GM20000 (cell line): ENCODE data around the gene CDH23.

Experiments
- DNase-seq: peaks from one replicate; pipeline ENCODE4 v3.0.0; 2012; ENCODE audit warnings: low spot score
- TF ChIP-seq, protein P1 (sequence below): IDR thresholded peaks from 2 replicates; pipeline ENCODE4 v1.5.1; 2012; ENCODE audit warnings: mild to moderate bottlenecking, control low read depth; ENCODE audit errors: extremely low read depth, missing control alignments

Gene CDH23

DNA sequence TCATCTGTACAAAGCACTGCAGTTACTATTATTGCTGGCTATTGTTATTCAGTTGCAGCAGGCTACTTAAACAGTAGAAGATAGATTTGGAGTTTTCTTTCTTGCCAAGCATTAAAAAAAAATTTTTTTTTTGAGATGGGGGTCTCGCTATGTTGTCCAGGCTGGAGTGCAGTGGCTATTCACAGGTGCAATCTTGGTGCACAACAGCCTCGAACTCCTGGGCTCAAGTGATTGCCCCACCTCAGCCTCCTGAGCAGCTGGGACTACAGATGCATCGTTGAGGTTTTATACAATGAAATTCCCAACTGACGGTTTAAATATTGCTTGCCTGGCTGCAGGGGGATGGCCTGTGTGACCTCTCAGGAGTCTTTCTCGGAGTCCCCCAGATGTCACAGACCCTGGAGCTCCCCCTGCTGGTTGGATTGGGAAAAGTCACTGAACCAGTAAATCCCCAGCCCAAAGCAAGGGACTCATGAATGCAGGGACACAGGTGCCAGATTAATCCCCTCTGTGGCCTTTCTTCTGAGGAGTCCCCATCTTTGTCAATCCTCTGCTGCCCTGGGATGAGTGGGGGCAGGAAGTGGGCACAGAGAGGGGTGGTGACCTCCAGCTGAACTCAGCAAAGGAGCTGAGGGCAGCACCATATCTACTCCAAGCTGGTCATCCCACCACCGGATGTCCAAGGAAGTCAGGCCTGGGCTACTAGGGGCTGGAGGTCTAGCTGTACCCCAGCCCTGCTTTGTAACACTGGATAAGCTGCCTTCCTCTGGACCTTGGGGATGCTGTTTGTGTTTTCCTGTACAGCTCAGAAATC is 173.3 kb downstream of the CDH23 start:
- TF ChIP-seq, protein P1, sequence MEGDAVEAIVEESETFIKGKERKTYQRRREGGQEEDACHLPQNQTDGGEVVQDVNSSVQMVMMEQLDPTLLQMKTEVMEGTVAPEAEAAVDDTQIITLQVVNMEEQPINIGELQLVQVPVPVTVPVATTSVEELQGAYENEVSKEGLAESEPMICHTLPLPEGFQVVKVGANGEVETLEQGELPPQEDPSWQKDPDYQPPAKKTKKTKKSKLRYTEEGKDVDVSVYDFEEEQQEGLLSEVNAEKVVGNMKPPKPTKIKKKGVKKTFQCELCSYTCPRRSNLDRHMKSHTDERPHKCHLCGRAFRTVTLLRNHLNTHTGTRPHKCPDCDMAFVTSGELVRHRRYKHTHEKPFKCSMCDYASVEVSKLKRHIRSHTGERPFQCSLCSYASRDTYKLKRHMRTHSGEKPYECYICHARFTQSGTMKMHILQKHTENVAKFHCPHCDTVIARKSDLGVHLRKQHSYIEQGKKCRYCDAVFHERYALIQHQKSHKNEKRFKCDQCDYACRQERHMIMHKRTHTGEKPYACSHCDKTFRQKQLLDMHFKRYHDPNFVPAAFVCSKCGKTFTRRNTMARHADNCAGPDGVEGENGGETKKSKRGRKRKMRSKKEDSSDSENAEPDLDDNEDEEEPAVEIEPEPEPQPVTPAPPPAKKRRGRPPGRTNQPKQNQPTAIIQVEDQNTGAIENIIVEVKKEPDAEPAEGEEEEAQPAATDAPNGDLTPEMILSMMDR = peak; percentile 74
- peak; percentile 82 for DNase-seq

DNA sequence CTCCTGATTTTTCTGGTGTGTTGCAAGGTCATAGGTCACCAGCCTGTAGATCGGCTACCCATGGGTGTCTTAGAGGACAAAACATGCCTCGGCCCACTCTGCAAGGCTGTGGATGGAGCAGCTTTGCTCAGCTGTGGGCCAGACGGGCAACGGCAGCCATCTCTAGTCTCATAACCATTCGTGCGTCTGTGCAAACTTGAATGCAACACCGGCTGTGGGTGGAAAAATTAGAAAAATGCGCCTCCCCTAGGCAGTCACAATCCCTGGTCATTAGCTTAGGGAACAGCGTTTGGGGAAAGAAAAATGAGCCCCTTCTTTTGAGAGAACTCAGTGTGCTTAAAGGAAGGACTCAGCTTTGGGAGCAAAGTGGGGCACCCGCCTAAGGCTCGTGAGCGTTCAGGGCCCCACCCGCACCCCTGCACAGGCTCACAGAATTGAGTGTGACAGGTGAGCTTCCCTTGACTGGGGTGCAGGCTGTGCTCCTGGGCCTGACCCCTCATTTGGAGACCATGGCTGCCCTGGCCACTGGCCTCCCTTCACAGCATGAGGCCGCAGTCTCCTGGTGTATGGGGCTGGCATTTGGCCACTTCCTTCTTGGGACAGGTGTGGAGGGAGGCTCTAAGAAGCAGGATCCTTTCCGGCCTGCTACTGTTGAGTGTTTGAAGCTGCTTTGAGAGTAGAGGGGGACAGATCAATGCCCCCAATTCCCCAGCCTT is 174.9 kb downstream of the CDH23 start:
- no peak for DNase-seq
- TF ChIP-seq, protein P1 = no peak

DNA sequence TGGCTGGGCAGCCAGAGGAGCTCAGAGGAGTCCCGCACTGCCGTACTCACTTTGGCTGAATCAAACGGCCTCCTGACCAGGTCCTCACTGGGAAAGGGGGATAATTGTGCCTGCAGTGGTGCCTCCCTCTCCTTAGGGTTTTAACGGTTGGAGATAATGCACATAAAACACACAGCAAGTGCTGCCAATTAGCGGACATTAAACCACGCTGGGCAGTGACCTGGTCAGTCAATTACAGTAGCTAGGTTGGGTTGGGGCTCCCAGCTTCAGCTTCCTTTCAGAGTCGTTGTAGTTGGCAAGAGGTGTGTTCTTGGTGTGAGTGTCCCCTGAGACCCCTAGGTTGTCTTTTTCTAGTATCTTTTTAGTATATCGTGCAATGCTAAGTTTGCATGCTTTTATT is 176.2 kb downstream of the CDH23 start:
- TF ChIP-seq, protein P1 = no peak

DNA sequence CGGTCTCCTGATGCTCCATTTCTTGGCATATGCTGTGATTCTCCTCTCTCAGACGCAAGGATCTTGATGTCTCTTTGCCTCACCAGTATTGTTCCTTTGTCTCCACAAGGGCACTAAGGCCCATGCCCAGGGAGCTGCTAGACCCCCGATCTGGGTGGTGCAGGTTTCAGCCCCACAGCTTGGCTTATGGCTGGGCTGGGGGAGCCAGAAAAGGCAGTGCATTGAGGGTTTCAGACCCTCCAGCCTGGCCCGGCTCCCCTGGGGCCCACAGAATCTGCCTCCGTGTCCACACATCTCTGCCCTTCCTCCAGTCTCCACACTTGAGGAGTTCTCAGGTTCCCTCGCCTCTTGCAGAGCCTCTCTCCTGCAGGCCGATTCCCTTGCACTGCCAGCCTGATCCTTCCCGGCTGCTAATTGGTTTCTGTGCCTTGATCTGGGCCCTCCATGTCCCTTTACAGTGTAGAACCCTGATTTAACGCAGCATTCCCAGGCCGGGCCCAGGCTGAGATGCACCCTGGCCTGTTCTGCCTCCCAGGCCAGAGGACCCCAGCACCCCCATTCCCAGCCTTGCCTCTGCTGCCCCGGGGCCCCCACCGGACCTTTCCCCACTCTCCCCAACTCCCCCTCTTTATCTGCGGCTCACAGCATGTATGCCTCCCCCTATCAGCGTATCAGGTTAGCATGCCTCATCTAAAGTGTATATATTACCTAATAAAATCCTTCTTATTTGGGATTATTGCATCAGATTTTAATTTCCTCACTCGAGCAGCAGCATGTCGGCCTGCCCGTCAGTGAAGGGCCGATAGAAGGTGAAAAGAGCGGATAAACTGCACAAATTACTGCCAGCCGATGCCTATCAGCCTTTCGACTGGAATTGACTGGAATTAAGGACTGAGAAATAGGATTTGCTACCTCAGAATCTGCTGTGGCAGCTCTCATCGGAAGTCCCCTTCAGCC is 177.1 kb downstream of the CDH23 start:
- no peak for DNase-seq
- TF ChIP-seq, protein P1 = no peak

More for the DNA sequence above, 176.2 kb downstream of the CDH23 start:
- no peak for DNase-seq

- TF ChIP-seq, protein P1 = no peak
- DNase-seq = no peak
These were observed 178.7 kb downstream of the CDH23 start for GRCh38 chr10:71575451-71575850.

- TF ChIP-seq, protein P1 = no peak
- DNase-seq = no peak
These were observed 179.4 kb downstream of the CDH23 start for GRCh38 chr10:71575934-71576801.
